HFFc6 (cell line): Measurements from ENCODE around the gene PDZD8. TPM values are rescaled to one million over a fixed set of nuclear protein-coding genes. Genes with fewer than 3 reads are reported as not detected.

Experiments used
- DNase-seq: peaks from one replicate; pipeline ENCODE4 v3.0.0-alpha.2; 2018
- H3K27ac Mint-ChIP-seq: 2 replicates; pipeline ENCODE4 v1.8.0; 2020; ENCODE audit warnings: mild to moderate bottlenecking, mixed read lengths
- H3K27me3 Mint-ChIP-seq: 2 replicates; pipeline ENCODE4 v1.8.0; 2021; ENCODE audit warnings: mild to moderate bottlenecking, moderate library complexity, mixed read lengths; ENCODE audit not compliant: insufficient read depth
- H3K36me3 Mint-ChIP-seq: 2 replicates; pipeline ENCODE4 v1.8.0; 2021; ENCODE audit warnings: low read depth, mixed read lengths
- H3K4me1 Mint-ChIP-seq: 2 replicates; pipeline ENCODE4 v1.8.0; 2020; ENCODE audit warnings: low read depth, mixed read lengths
- H3K4me3 Mint-ChIP-seq: 2 replicates; pipeline ENCODE4 v1.8.0; 2020; ENCODE audit warnings: mild to moderate bottlenecking, moderate library complexity, mixed read lengths
- H3K9me3 Mint-ChIP-seq: 2 replicates; pipeline ENCODE4 v1.8.0; 2020; ENCODE audit warnings: mild to moderate bottlenecking, mixed read lengths
- CTCF ChIP-seq: fragments of 200-600 bp; sonication (generic); IDR thresholded peaks from 2 replicates; pipeline ENCODE4 v1.5.0; 2021; ENCODE audit warnings: antibody characterized with exemption, mild to moderate bottlenecking
- total RNA-seq, 6 experiments: library from RNA; stranded (reverse); fragmentation: NEBNext Ultra II Directional; extraction: Animal tissue kit (Norgen Biotek cat#: 25700); gene quantifications; 2 replicates in 1 of 6; 3 replicates in 5 of 6; pipeline ENCODE4 v1.2.3, GENCODE V29; 2021

PDZD8 gene
- total RNA-seq, 6 experiments from 2014 or later = 29.9 to 32.5 (median 31.5) TPM

- Mint-ChIP-seq H3K4me3 (no peak overlapping the region), H3K4me1 (peaks cover 21% of the 10 kb centered on the region)
These were observed 21.6 kb downstream of the PDZD8 start for GRCh38 chr10:117353684-117354083.

GRCh38 chr10:117352724-117353123, 22.5 kb downstream of the PDZD8 start:
- no peak for TF ChIP-seq CTCF
- H3K4me1 Mint-ChIP-seq = peaks cover 21% of the 10 kb centered on the region
- no peak overlapping the region for H3K4me3 Mint-ChIP-seq
- no peaks in the 10 kb centered on the region for H3K27me3 Mint-ChIP-seq
- no peaks in the 10 kb centered on the region for H3K36me3 Mint-ChIP-seq
- H3K9me3 Mint-ChIP-seq = no peaks in the 10 kb centered on the region
- no peak overlapping the region for H3K27ac Mint-ChIP-seq
- DNase-seq = no peak

More at GRCh38 chr10:117353684-117354083, 21.6 kb downstream of the PDZD8 start:
- no peaks in the 10 kb centered on the region for H3K27me3 Mint-ChIP-seq
- H3K9me3 Mint-ChIP-seq = no peaks in the 10 kb centered on the region
- no peak for DNase-seq
- no peak overlapping the region for H3K27ac Mint-ChIP-seq
- no peak for TF ChIP-seq CTCF
- H3K36me3 Mint-ChIP-seq = no peaks in the 10 kb centered on the region

- no peak for DNase-seq
- Mint-ChIP-seq H3K4me3 (no peak overlapping the region), H3K27me3 (no peaks in the 10 kb centered on the region), H3K36me3 (no peaks in the 10 kb centered on the region), H3K4me1 (peaks cover 21% of the 10 kb centered on the region), H3K27ac (no peak overlapping the region), H3K9me3 (no peaks in the 10 kb centered on the region)
- TF ChIP-seq CTCF = no peak
These were observed 23.2 kb downstream of the PDZD8 start for GRCh38 chr10:117351996-117352395.

- DNase-seq = no peak
- no peaks in the 10 kb centered on the region for H3K36me3 Mint-ChIP-seq
- no peak overlapping the region for H3K27ac Mint-ChIP-seq
- H3K9me3 Mint-ChIP-seq = no peaks in the 10 kb centered on the region
- no peak for TF ChIP-seq CTCF
- no peaks in the 10 kb centered on the region for H3K27me3 Mint-ChIP-seq
- H3K4me1 Mint-ChIP-seq = peaks cover 21% of the 10 kb centered on the region
- H3K4me3 Mint-ChIP-seq = no peak overlapping the region
These were observed 23.7 kb downstream of the PDZD8 start for GRCh38 chr10:117351558-117351957.

GRCh38 chr10:117350909-117351308, 24.3 kb downstream of the PDZD8 start:
- no peak for TF ChIP-seq CTCF
- Mint-ChIP-seq H3K4me1 (peaks cover 21% of the 10 kb centered on the region), H3K36me3 (no peaks in the 10 kb centered on the region), H3K4me3 (no peak overlapping the region), H3K27ac (no peak overlapping the region), H3K9me3 (no peaks in the 10 kb centered on the region), H3K27me3 (no peaks in the 10 kb centered on the region)
- DNase-seq = no peak

GRCh38 chr10:117348236-117348635, 27.0 kb downstream of the PDZD8 start:
- Mint-ChIP-seq H3K4me1 (peaks cover 15% of the 10 kb centered on the region), H3K27ac (no peak overlapping the region; the same call in 1 of the 2 replicates), H3K9me3 (no peaks in the 10 kb centered on the region), H3K36me3 (no peaks in the 10 kb centered on the region), H3K27me3 (no peaks in the 10 kb centered on the region), H3K4me3 (no peak overlapping the region)
- no peak for TF ChIP-seq CTCF
- DNase-seq = no peak
